ENCODE measurements around the gene LTBP1.

The LTBP1 gene

DNA sequence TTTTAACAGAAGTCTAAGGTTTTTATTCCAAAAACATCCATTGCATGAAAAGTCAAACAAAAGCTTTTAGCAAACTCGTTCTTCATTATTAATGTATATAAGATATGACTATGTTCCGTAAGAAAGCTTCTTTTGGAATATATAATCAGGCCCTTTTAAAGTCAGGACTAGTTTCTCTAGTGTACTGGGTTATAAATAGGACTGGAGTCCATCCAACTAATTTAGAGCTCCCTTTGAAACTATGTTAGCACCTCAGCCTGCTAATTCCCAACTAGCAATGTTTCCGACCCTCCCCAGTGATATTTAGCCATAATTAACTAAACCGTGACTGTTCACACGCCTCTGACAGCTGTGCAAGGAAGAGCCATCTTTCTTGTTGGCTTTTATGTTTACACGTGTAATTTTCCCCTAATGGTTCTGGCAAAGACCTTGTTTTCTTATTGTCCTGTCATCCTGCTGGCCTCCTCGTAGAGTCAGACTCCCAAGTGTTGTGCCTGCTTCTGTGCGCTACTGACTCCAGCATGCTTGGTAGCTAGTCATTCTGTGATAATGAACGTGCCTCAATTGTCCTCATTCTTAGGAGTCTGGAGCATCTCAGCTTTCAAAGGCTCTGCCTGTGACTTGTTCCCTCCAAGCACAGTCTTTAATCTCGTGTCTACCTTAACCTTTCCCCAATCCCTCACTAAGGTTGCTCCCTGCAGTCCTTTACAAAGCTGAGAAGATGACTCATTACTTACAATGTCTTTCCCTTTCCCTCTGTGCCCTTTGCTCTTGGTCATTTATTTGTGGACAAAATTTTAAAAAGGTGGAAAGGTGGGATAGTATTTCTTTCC, 357.5 kb downstream of the LTBP1 start:
- H3K23ac ChIP-seq (ENCODE audit: low read length): no peak overlapping the region
- no peak overlapping the region for H2BK5ac ChIP-seq (ENCODE audit: low read depth, low read length, poor library complexity)
- H3K4ac ChIP-seq (ENCODE audit: low read depth, low read length): no peak overlapping the region
- peaks cover 0 to 2% of the 10 kb centered on the region in 2 experiments for H3K4me1 ChIP-seq (ENCODE audit: control insufficient read depth in 1 of 2, insufficient read depth in 2 of 2, low read length in 2 of 2)
- no peak overlapping the region for H2AFZ ChIP-seq (ENCODE audit: insufficient read depth, low read length, poor library complexity)
- H2BK120ac ChIP-seq (ENCODE audit: insufficient read depth, low read length, poor library complexity): no peak overlapping the region
- no peak overlapping the region for H4K91ac ChIP-seq (ENCODE audit: low read depth, low read length)
- H3K79me2 ChIP-seq (ENCODE audit: control insufficient read depth, insufficient read depth, low read length, poor library complexity): no peaks in the 10 kb centered on the region
- no peaks in the 10 kb centered on the region for H3K27me3 ChIP-seq (ENCODE audit: insufficient read depth, low read length)
- H3K9me3 ChIP-seq (ENCODE audit: insufficient read depth, low read depth, low read length): no peaks in the 10 kb centered on the region
- no peak overlapping the region for H3K14ac ChIP-seq (ENCODE audit: low read length)
- no peak overlapping the region for H4K12ac ChIP-seq (ENCODE audit: low read depth, low read length)
- no peak overlapping the region for H3K27ac ChIP-seq (ENCODE audit: low read depth, low read length)
- WGBS (ENCODE audit: extremely low coverage, insufficient coverage, insufficient read length): no CpG with 5 or more reads among the region's 10 CpGs
- H3K4me3 ChIP-seq (ENCODE audit: low read depth, low read length): no peak overlapping the region
- no peak overlapping the region for H4K8ac ChIP-seq (ENCODE audit: low read depth, low read length)
- no peak overlapping the region for H2BK12ac ChIP-seq (ENCODE audit: low read length)
- H3K36me3 ChIP-seq (ENCODE audit: control insufficient read depth in 1 of 2, insufficient read depth in 2 of 2, low read length in 2 of 2): peaks cover 0 to 2% of the 10 kb centered on the region in 2 experiments
- H2AK5ac ChIP-seq (ENCODE audit: low read length): no peak overlapping the region
- no peak for DNase-seq
- H3K4me2 ChIP-seq (ENCODE audit: low read length): no peak overlapping the region
- H3K9ac ChIP-seq (ENCODE audit: low read length): no peak overlapping the region
- H3K18ac ChIP-seq (ENCODE audit: low read length): no peak overlapping the region
- no peaks in the 10 kb centered on the region for H3K79me1 ChIP-seq (ENCODE audit: low read length)

GRCh38 chr2:33307659-33308270, 361.0 kb downstream of the LTBP1 start:
- Histone ChIP-seq H2AK5ac (ENCODE audit: low read length) (no peak overlapping the region), H2BK12ac (ENCODE audit: low read length) (no peak overlapping the region), H4K12ac (ENCODE audit: low read depth, low read length) (no peak overlapping the region), H3K79me2 (ENCODE audit: control insufficient read depth, insufficient read depth, low read length, poor library complexity) (no peaks in the 10 kb centered on the region), H3K4ac (ENCODE audit: low read depth, low read length) (no peak overlapping the region), H3K9ac (ENCODE audit: low read length) (no peak overlapping the region), H3K27me3 (ENCODE audit: insufficient read depth, low read length) (no peaks in the 10 kb centered on the region), H3K18ac (ENCODE audit: low read length) (no peak overlapping the region), H3K4me2 (ENCODE audit: low read length) (no peak overlapping the region), H4K91ac (ENCODE audit: low read depth, low read length) (no peak overlapping the region), H3K4me1 (ENCODE audit: control insufficient read depth in 1 of 2, insufficient read depth in 2 of 2, low read length in 2 of 2) (peaks cover 0 to 2% of the 10 kb centered on the region in 2 experiments), H3K9me3 (ENCODE audit: insufficient read depth, low read depth, low read length) (no peaks in the 10 kb centered on the region), H3K27ac (ENCODE audit: low read depth, low read length) (no peak overlapping the region), H2BK5ac (ENCODE audit: low read depth, low read length, poor library complexity) (no peak overlapping the region), H3K36me3 (ENCODE audit: control insufficient read depth in 1 of 2, insufficient read depth in 2 of 2, low read length in 2 of 2) (peaks cover 0 to 2% of the 10 kb centered on the region in 2 experiments), H3K79me1 (ENCODE audit: low read length) (no peaks in the 10 kb centered on the region), H3K23ac (ENCODE audit: low read length) (no peak overlapping the region), H2AFZ (ENCODE audit: insufficient read depth, low read length, poor library complexity) (no peak overlapping the region), H2BK120ac (ENCODE audit: insufficient read depth, low read length, poor library complexity) (no peak overlapping the region), H3K4me3 (ENCODE audit: low read depth, low read length) (no peak overlapping the region), H3K14ac (ENCODE audit: low read length) (no peak overlapping the region), H4K8ac (ENCODE audit: low read depth, low read length) (no peak overlapping the region)
- no peak for DNase-seq
- WGBS (ENCODE audit: extremely low coverage, insufficient coverage, insufficient read length): no CpG with 5 or more reads among the region's 9 CpGs

GRCh38 chr2:33312355-33312754, 365.6 kb downstream of the LTBP1 start:
- no peak overlapping the region for H2BK120ac ChIP-seq (ENCODE audit: insufficient read depth, low read length, poor library complexity)
- no peaks in the 10 kb centered on the region for H3K79me2 ChIP-seq (ENCODE audit: control insufficient read depth, insufficient read depth, low read length, poor library complexity)
- WGBS (ENCODE audit: extremely low coverage, insufficient coverage, insufficient read length): no CpG with 5 or more reads among the region's 4 CpGs
- H3K27me3 ChIP-seq (ENCODE audit: insufficient read depth, low read length): no peaks in the 10 kb centered on the region
- H3K27ac ChIP-seq (ENCODE audit: low read depth, low read length): no peak overlapping the region
- H4K8ac ChIP-seq (ENCODE audit: low read depth, low read length): no peak overlapping the region
- no peak overlapping the region for H2AK5ac ChIP-seq (ENCODE audit: low read length)
- H2BK5ac ChIP-seq (ENCODE audit: low read depth, low read length, poor library complexity): no peak overlapping the region
- no peaks in the 10 kb centered on the region for H3K36me3 ChIP-seq (ENCODE audit: control insufficient read depth in 1 of 2, insufficient read depth in 2 of 2, low read length in 2 of 2)
- no peaks in the 10 kb centered on the region for H3K9me3 ChIP-seq (ENCODE audit: insufficient read depth, low read depth, low read length)
- H3K79me1 ChIP-seq (ENCODE audit: low read length): no peaks in the 10 kb centered on the region
- H3K14ac ChIP-seq (ENCODE audit: low read length): no peak overlapping the region
- H3K23ac ChIP-seq (ENCODE audit: low read length): no peak overlapping the region
- peaks cover 0 to under 1% of the 10 kb centered on the region in 2 experiments for H3K4me1 ChIP-seq (ENCODE audit: control insufficient read depth in 1 of 2, insufficient read depth in 2 of 2, low read length in 2 of 2)
- no peak overlapping the region for H3K18ac ChIP-seq (ENCODE audit: low read length)
- H4K91ac ChIP-seq (ENCODE audit: low read depth, low read length): no peak overlapping the region
- H3K4me2 ChIP-seq (ENCODE audit: low read length): no peak overlapping the region
- H2AFZ ChIP-seq (ENCODE audit: insufficient read depth, low read length, poor library complexity): no peak overlapping the region
- no peak overlapping the region for H3K4me3 ChIP-seq (ENCODE audit: low read depth, low read length)
- H2BK12ac ChIP-seq (ENCODE audit: low read length): no peak overlapping the region
- DNase-seq: no peak
- no peak overlapping the region for H4K12ac ChIP-seq (ENCODE audit: low read depth, low read length)
- no peak overlapping the region for H3K9ac ChIP-seq (ENCODE audit: low read length)
- H3K4ac ChIP-seq (ENCODE audit: low read depth, low read length): no peak overlapping the region

DNA sequence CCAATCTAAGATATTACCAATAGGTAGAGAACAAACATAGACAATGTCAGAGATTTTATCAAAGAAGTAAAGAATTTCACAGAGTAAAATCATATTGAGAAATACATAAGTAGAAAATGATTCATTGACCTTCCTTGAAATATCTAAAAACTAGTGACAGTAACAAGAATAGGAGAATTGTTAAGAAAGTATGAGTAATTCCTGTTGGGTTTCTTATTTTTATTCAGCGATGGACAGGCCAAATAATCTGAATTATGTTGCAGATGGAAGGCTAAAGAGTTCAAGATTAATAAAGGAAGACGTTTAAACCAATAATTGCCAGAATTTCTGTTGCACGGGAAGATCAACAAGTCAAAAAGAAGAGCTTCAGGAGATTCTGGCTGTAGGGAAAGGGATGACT, 366.3 kb downstream of the LTBP1 start:
- H3K18ac ChIP-seq (ENCODE audit: low read length): no peak overlapping the region
- H3K9ac ChIP-seq (ENCODE audit: low read length): no peak overlapping the region
- no CpG with 5 or more reads among the region's 3 CpGs for WGBS (ENCODE audit: extremely low coverage, insufficient coverage, insufficient read length)
- peaks cover 0 to 1% of the 10 kb centered on the region in 2 experiments for H3K4me1 ChIP-seq (ENCODE audit: control insufficient read depth in 1 of 2, insufficient read depth in 2 of 2, low read length in 2 of 2)
- no peak overlapping the region for H2AK5ac ChIP-seq (ENCODE audit: low read length)
- H3K79me2 ChIP-seq (ENCODE audit: control insufficient read depth, insufficient read depth, low read length, poor library complexity): no peaks in the 10 kb centered on the region
- H3K9me3 ChIP-seq (ENCODE audit: insufficient read depth, low read depth, low read length): no peaks in the 10 kb centered on the region
- H3K4ac ChIP-seq (ENCODE audit: low read depth, low read length): no peak overlapping the region
- H3K79me1 ChIP-seq (ENCODE audit: low read length): no peaks in the 10 kb centered on the region
- no peak overlapping the region for H4K12ac ChIP-seq (ENCODE audit: low read depth, low read length)
- no peaks in the 10 kb centered on the region for H3K36me3 ChIP-seq (ENCODE audit: control insufficient read depth in 1 of 2, insufficient read depth in 2 of 2, low read length in 2 of 2)
- H3K4me2 ChIP-seq (ENCODE audit: low read length): no peak overlapping the region
- no peak for DNase-seq
- no peak overlapping the region for H3K14ac ChIP-seq (ENCODE audit: low read length)
- H2BK120ac ChIP-seq (ENCODE audit: insufficient read depth, low read length, poor library complexity): no peak overlapping the region
- no peaks in the 10 kb centered on the region for H3K27me3 ChIP-seq (ENCODE audit: insufficient read depth, low read length)
- no peak overlapping the region for H2BK12ac ChIP-seq (ENCODE audit: low read length)
- H2BK5ac ChIP-seq (ENCODE audit: low read depth, low read length, poor library complexity): no peak overlapping the region
- no peak overlapping the region for H3K4me3 ChIP-seq (ENCODE audit: low read depth, low read length)
- no peak overlapping the region for H2AFZ ChIP-seq (ENCODE audit: insufficient read depth, low read length, poor library complexity)
- H3K27ac ChIP-seq (ENCODE audit: low read depth, low read length): no peak overlapping the region
- no peak overlapping the region for H3K23ac ChIP-seq (ENCODE audit: low read length)
- H4K91ac ChIP-seq (ENCODE audit: low read depth, low read length): no peak overlapping the region
- H4K8ac ChIP-seq (ENCODE audit: low read depth, low read length): no peak overlapping the region
